Stimulated activated naive CD4-positive, alpha-beta T cell treated with Interleukin-2 at 50 U/mL for 16 hours (primary cell): ENCODE data around the gene TBRG1.

Experiments used
- DNase-seq: peaks from one replicate; lab custom pipeline; 2025; lab: John Stamatoyannopoulos, UW

The TBRG1 gene

GRCh38 chr11:124618863-124619262 is 3.8 kb upstream of the TBRG1 start:
- DNase-seq, result no peak

- DNase-seq, result no peak
Measured at GRCh38 chr11:124623861-124624525, 1.3 kb downstream of the TBRG1 start.

- no peak for DNase-seq
Measured at GRCh38 chr11:124625504-124626168, 3.0 kb downstream of the TBRG1 start.

- no peak for DNase-seq
Measured at GRCh38 chr11:124627546-124627945, 4.9 kb downstream of the TBRG1 start.

- DNase-seq, result no peak
Measured at GRCh38 chr11:124629961-124630360, 7.3 kb downstream of the TBRG1 start.

GRCh38 chr11:124633355-124633754 is 10.7 kb downstream of the TBRG1 start:
- DNase-seq, result no peak

- DNase-seq, result no peak
Measured at GRCh38 chr11:124635932-124636331, 13.3 kb downstream of the TBRG1 start.

GRCh38 chr11:124638500-124638899 is 15.8 kb downstream of the TBRG1 start:
- DNase-seq, result no peak

- no peak for DNase-seq
Measured at GRCh38 chr11:124639186-124639585, 16.5 kb downstream of the TBRG1 start.

GRCh38 chr11:124640666-124641065 is 18.0 kb downstream of the TBRG1 start:
- no peak for DNase-seq

- no peak for DNase-seq
Measured at GRCh38 chr11:124642628-124643027, 20.0 kb downstream of the TBRG1 start.

GRCh38 chr11:124643042-124643604 is 20.5 kb downstream of the TBRG1 start:
- no peak for DNase-seq

- DNase-seq, result no peak
Measured at GRCh38 chr11:124643605-124644425, 21.2 kb downstream of the TBRG1 start.

GRCh38 chr11:124644426-124645280 is 22.0 kb downstream of the TBRG1 start:
- peak; percentile 3 for DNase-seq

- no peak for DNase-seq
Measured at GRCh38 chr11:124646148-124646547, 23.5 kb downstream of the TBRG1 start.

GRCh38 chr11:124648610-124649009 is 25.9 kb downstream of the TBRG1 start:
- no peak for DNase-seq

GRCh38 chr11:124656774-124657630 is 34.3 kb downstream of the TBRG1 start:
- DNase-seq, result no peak

- no peak for DNase-seq
Measured at GRCh38 chr11:124657904-124658303, 35.2 kb downstream of the TBRG1 start.

GRCh38 chr11:124658501-124658900 is 35.8 kb downstream of the TBRG1 start:
- DNase-seq, result no peak

- DNase-seq, result no peak
Measured at GRCh38 chr11:124658986-124659385, 36.3 kb downstream of the TBRG1 start.

GRCh38 chr11:124661553-124661952 is 38.9 kb downstream of the TBRG1 start:
- DNase-seq, result no peak
